Testis (tissue), 3 donors: ENCODE results near the gene DACH1. TPM values are rescaled to one million over a fixed set of nuclear protein-coding genes. Genes with fewer than 3 reads are reported as not detected.

ENCODE experiments used
- DNase-seq: peaks from one replicate; pipeline ENCODE4 v3.0.0-alpha.2; 2019
- H3K27ac ChIP-seq, 2 donors: fragments of 200-600 bp; sonication (generic); one replicate each; pipeline ENCODE4 v1.5.1; 2019
- H3K27me3 ChIP-seq: fragments of 200-600 bp; sonication (generic); one replicate; pipeline ENCODE4 v1.5.1; 2019
- H3K36me3 ChIP-seq: fragments of 200-600 bp; sonication (generic); one replicate; pipeline ENCODE4 v1.5.1; 2017; ENCODE audit warnings: low read depth; ENCODE audit errors: missing control alignments
- H3K4me1 ChIP-seq: fragments of 200-600 bp; sonication (generic); one replicate; pipeline ENCODE4 v1.5.1; 2019
- H3K4me3 ChIP-seq, 2 donors: fragments of 200-600 bp; sonication (generic); one replicate each; pipeline ENCODE4 v1.5.1; 2017 to 2019
- H3K9me3 ChIP-seq: fragments of 200-600 bp; sonication (generic); one replicate; pipeline ENCODE4 v1.5.1; 2017
- POLR2A ChIP-seq: fragments of 450-650 bp; IDR thresholded peaks from one replicate; pipeline ENCODE4 v1.6.1; 2017; ENCODE audit warnings: antibody characterized with exemption, mild to moderate bottlenecking, moderate library complexity
- WGBS, 2 donors: methylation state at CpG; one replicate each; pipeline ENCODE4 v1.1.5; 2018; 5-methylcytosine and 5-hydroxymethylcytosine counted together
- intact Hi-C: fragments of 100-400 bp; cut with DNase I; formaldehyde crosslinking; loops from one replicate; pipeline ENCODE4 v1.15.1; 2023; ENCODE audit warnings: low total_unique reads
- polyA plus RNA-seq: library from polyadenylated mRNA; stranded (reverse); fragments of 350-450 nt; fragmentation: Illumina TruSeq; extraction: RNeasy Lipid Tissue Mini Kit (QIAGEN cat#74804); gene quantifications from one replicate; pipeline ENCODE4 v1.2.3, GENCODE V29; 2014; ENCODE audit warnings: low read depth, low replicate concordance; ENCODE audit not compliant: insufficient read depth
- total RNA-seq, 2 donors: library from RNA; depleted of rRNA; stranded (reverse); fragments of >200 nt; gene quantifications; one replicate each; pipeline ENCODE4 v1.2.3, GENCODE V29; 2016
- TF ChIP-seq, protein P1 (sequence below), 3 experiments: fragments of 450-650 bp in 2 of 3; fragments of 200-600 bp in 1 of 3; sonication (generic) in 1 of 3; IDR thresholded peaks; one replicate each; pipeline ENCODE4 v1.5.1; 2016 to 2019; ENCODE audit warnings: antibody characterized with exemption in 3 of 3, mild to moderate bottlenecking in 2 of 3, moderate library complexity in 1 of 3

DACH1 gene
- total and polyA plus RNA-seq, 3 donors from 2014 or later, result 4.7 to 11.1 (median 5.4) TPM

DNA sequence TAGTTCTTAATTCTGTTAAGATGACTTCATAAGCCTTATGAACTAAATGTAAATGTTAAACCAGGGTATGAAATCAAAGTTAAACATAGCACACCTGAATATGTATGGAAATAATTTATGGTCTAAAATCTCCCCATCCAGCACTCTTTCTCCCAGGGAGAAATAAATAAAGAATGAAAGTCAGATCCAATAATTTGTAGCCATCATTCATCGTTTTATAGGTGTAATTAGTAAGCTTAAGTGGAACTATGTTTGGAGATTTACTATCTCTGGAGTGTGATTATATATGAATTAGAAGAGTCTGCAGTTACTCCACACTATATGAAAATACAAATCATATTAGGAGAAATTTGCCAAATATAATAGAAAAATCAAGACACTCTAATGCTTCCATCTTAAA, 405.1 kb downstream of the DACH1 start:
- TF ChIP-seq, protein P1, sequence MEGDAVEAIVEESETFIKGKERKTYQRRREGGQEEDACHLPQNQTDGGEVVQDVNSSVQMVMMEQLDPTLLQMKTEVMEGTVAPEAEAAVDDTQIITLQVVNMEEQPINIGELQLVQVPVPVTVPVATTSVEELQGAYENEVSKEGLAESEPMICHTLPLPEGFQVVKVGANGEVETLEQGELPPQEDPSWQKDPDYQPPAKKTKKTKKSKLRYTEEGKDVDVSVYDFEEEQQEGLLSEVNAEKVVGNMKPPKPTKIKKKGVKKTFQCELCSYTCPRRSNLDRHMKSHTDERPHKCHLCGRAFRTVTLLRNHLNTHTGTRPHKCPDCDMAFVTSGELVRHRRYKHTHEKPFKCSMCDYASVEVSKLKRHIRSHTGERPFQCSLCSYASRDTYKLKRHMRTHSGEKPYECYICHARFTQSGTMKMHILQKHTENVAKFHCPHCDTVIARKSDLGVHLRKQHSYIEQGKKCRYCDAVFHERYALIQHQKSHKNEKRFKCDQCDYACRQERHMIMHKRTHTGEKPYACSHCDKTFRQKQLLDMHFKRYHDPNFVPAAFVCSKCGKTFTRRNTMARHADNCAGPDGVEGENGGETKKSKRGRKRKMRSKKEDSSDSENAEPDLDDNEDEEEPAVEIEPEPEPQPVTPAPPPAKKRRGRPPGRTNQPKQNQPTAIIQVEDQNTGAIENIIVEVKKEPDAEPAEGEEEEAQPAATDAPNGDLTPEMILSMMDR (IDR thresholded peaks at IDR 0.05), result no peak
- TF ChIP-seq POLR2A, result no peak
- no peaks in the 10 kb centered on the region for H3K27me3 ChIP-seq
- no peak overlapping the region for H3K4me3 ChIP-seq
- H3K27ac ChIP-seq, result no peak overlapping the region
- no peaks in the 10 kb centered on the region for H3K9me3 ChIP-seq
- WGBS, 2 donors, result 78 to 81% methylated on average over 1 of the region's 1 CpG
- DNase-seq, result no peak
- intact Hi-C loops, result no loop called here
- H3K4me1 ChIP-seq, result no peaks in the 10 kb centered on the region
- H3K36me3 ChIP-seq, result no peaks in the 10 kb centered on the region

DNA sequence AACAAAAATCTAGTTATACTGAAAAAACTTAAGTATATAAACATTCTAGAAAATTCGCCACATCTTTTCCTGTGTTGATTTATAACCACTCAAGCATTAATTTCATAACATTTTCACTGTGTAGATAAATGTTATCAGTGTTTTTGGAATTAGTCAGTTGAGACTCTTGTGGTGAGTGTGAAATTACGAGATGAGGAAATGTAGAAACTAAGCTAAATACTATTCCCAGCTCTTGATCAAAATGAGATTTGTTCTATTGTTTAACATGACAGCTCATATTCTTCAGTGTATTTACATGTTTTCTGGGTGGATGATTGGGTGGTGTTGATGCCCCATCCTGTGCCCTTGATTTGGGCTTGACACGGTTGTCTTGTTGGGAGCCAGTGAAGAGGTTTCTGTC, 406.8 kb downstream of the DACH1 start:
- H3K27me3 ChIP-seq, result no peaks in the 10 kb centered on the region
- WGBS, 2 donors, result 55 to 57% methylated on average over 3 of the region's 3 CpGs
- no peak for DNase-seq
- H3K9me3 ChIP-seq, result no peaks in the 10 kb centered on the region
- TF ChIP-seq, protein P1 (IDR thresholded peaks at IDR 0.05), result no peak
- H3K4me3 ChIP-seq, result no peak overlapping the region
- H3K4me1 ChIP-seq, result no peaks in the 10 kb centered on the region
- intact Hi-C loops, result no loop called here
- no peaks in the 10 kb centered on the region for H3K36me3 ChIP-seq
- no peak overlapping the region for H3K27ac ChIP-seq

DNA sequence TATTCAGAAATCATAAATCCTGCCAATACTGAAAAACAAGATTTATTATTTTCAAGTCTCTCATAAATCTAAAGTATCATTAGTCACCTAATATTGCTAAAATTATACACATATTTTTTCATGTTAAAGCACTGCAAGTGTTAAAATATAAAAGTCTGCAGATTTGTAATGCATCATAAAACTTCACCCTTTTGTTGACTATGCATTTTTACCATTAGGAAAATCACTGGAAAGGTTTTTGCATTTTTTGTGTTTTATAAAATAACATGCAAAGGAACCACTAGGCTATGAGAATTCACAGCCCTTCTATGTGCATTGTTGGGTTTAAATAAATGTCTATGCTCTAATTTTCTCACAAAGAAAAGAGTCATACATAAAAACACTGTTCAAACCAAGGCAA, 407.3 kb downstream of the DACH1 start:
- Histone ChIP-seq H3K4me3 (no peak overlapping the region), H3K4me1 (no peaks in the 10 kb centered on the region), H3K27me3 (no peaks in the 10 kb centered on the region), H3K27ac (no peak overlapping the region), H3K9me3 (no peaks in the 10 kb centered on the region), H3K36me3 (no peaks in the 10 kb centered on the region)
- intact Hi-C loops, result no loop called here
- no peak for DNase-seq
- TF ChIP-seq, protein P1 (IDR thresholded peaks at IDR 0.05), result no peak
- TF ChIP-seq POLR2A, result no peak

DNA sequence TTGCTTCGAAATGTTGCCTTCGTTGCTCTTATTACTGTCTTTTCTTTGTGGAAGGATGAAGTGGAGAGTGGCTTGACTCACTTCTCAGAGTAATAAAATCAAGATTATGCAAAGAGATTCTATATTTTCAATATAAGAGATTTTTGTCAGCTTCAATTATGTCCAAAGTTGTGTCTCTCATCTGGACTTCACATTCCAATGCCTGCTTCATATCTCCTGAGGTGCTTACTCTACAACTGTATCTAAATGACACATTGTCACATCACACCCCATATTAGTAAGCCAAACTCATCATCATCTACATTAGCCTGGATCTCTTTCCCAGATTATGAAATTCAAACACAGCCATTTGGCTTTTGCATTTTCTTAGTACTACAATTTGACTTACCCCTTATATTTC, 409.4 kb downstream of the DACH1 start:
- Histone ChIP-seq H3K27me3 (no peaks in the 10 kb centered on the region), H3K27ac (no peak overlapping the region), H3K9me3 (no peaks in the 10 kb centered on the region), H3K4me3 (no peak overlapping the region), H3K36me3 (no peaks in the 10 kb centered on the region), H3K4me1 (no peaks in the 10 kb centered on the region)
- TF ChIP-seq POLR2A, result no peak
- TF ChIP-seq, protein P1 (IDR thresholded peaks at IDR 0.05), result no peak
- intact Hi-C loops, result no loop called here
- no peak for DNase-seq
- 79 to 90% methylated on average over 2 of the region's 2 CpGs for WGBS, 2 donors

DNA sequence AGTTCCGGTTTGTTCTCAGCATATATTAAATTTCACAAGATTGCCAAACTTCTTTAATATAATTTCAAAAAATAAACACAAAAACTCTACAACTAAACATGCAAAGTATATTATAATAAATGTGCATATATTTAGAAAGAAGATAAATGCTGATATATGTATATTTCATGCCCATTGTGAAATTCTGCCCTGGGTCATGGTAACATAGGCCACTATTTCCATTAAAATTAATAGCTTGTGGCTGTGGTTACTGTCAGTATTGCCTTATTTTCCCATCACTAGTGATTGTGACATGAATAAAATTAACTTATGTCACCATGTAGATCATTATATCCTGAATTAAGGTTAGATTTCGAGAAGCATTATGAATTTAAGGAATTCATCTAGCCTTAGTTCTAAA, 410.9 kb downstream of the DACH1 start:
- Histone ChIP-seq H3K4me1 (no peaks in the 10 kb centered on the region), H3K36me3 (no peaks in the 10 kb centered on the region), H3K27me3 (no peaks in the 10 kb centered on the region), H3K27ac (no peak overlapping the region), H3K4me3 (no peak overlapping the region), H3K9me3 (no peaks in the 10 kb centered on the region)
- TF ChIP-seq, protein P1 (IDR thresholded peaks at IDR 0.05), result no peak
- no peak for TF ChIP-seq POLR2A
- 88 to 89% methylated on average over 2 of the region's 2 CpGs for WGBS, 2 donors
- no peak for DNase-seq
- intact Hi-C loops, result no loop called here
